Raji (cell line): ENCODE data around the gene SOX8.

Experiments used
- POLR2A ChIP-seq: IDR thresholded peaks from 2 replicates; pipeline ENCODE4 v1.6.1; 2011; ENCODE audit warnings: low read depth, low read length, control low read depth; ENCODE audit not compliant: insufficient read depth

SOX8 gene

GRCh38 chr16:979147-979546 is 2.4 kb upstream of the SOX8 start:
- no peak for TF ChIP-seq POLR2A

GRCh38 chr16:979859-980594 is 1.5 kb upstream of the SOX8 start:
- TF ChIP-seq POLR2A = no peak

DNA sequence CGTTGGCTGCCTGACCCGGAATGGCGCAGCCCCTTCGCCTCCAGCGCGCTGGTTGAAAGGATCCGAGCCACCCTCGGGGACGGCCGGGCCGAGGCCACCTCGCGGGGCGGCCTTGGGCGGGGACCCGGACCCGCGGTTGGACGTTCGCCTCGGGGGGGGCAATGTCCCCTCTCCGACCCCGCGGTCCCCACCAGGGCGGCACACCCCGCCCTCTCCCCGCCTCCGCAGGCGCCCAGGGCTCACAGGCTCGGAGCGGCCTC is 1.0 kb upstream of the SOX8 start:
- TF ChIP-seq POLR2A = no peak

GRCh38 chr16:982145-983043 is 824 bp downstream of the SOX8 start:
- TF ChIP-seq POLR2A = no peak

- no peak for TF ChIP-seq POLR2A
Observed at GRCh38 chr16:983044-984030, 1.8 kb downstream of the SOX8 start.

DNA sequence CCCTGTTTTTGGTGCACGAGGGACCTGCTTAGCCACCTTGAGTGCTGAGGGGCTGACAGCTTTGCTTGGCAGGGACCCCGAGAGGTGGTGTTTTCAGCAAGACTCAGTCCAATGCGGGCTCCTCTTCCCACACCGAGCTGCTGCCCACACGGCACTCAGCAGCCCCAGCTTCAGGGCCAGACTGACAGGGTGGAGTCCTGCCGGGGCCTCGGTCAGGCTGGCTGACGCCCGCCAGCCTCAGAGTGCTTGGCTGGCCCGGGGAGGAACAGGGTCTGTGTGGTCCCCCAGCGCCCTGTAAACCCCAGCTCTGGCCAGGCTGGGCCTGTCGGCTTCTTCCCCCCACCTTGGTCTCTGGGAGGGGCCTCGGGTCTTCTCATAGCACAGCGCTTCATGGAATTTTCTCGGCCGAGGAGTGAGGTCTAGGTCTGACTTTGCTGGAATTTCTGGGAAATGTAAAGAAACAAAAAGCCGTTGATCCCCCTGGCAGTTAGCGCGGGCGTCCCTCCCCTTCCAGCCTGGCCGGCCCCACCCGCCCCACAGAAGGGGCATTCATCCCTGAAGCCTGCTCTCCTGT is 2.6 kb downstream of the SOX8 start:
- TF ChIP-seq POLR2A = no peak

DNA sequence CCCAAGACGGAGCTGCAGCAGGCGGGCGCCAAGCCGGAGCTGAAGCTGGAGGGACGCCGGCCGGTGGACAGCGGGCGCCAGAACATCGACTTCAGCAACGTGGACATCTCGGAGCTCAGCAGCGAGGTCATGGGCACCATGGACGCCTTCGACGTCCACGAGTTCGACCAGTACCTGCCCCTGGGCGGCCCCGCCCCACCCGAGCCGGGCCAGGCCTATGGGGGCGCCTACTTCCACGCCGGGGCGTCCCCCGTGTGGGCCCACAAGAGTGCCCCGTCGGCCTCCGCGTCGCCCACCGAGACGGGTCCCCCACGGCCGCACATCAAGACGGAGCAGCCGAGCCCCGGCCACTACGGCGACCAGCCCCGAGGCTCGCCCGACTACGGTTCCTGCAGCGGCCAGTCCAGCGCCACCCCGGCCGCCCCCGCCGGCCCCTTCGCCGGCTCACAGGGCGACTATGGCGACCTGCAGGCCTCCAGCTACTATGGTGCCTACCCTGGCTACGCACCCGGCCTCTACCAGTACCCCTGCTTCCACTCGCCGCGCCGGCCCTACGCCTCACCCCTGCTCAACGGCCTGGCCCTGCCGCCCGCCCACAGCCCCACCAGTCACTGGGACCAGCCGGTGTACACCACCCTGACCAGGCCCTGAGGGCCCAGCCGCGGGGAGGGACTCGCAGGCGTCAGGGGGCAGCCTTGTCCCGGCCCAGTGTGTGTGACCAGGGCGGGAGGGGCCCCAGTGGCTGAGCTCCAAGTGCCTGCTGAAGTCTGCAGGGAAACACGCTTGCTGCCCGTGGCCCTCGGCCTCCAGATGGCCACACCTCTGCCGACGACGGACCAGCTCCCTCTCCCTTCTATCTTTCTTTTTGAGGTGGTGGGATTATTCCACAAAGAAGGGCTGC is 3.4 kb downstream of the SOX8 start:
- TF ChIP-seq POLR2A = no peak

DNA sequence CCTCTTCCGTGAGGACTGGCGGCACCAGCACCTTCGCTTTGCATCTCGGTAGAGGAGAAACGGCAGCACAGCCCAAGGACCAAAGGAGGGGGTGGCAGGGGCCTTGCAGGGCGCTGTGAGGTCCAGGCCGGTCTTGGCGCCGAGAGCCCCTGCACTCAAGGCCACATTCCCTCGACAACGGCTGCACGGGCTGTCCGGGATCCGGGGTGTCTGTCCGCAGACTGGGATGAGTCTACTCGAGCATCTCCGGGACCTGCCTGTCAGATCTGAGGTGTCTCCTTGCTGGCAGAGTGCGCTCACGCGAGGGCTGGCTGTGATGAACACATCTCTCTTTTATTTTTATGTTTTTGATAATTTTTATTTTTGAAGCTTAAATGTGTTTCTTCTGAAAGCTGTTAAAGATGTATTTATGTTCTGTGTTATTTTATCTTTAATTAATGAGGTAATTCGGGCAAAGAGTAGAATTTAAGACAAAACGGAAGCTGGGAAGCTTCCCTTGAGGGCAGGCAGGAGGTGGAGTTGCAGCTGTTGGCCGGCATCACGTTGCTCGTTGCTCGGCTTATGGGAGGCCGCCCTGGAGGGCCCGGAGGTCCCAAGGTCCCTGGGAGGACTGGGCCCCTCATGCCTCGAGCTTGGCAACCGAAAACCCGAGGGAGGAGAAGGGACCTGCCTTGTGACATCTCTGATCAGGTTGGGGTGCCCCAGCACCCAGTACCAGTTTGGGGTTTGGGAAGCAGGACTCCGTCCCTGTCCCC is 4.3 kb downstream of the SOX8 start:
- no peak for TF ChIP-seq POLR2A

- TF ChIP-seq POLR2A = no peak
Observed at GRCh38 chr16:986411-986810, 4.8 kb downstream of the SOX8 start.

- no peak for TF ChIP-seq POLR2A
Observed at GRCh38 chr16:986925-987582, 5.5 kb downstream of the SOX8 start.

DNA sequence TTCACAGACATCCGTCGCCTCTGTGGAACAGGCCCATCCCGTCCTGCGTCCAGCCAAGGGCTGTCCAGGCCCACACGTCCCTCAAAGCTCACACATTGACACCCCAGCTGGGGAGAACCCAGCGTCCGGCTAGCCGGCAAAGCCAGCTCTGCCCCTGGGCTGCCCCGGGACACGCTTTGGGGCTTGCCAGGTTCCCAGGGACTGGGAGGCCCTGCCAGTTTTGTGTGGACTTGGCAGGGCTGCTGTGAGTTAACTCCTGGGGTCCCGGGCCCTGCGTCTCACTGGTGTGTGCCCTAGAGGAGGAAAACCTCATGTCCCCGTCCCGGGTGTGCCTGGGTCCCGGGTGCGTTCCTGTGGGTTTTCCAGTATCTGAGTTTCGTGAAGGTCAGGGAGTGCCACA is 6.3 kb downstream of the SOX8 start:
- TF ChIP-seq POLR2A = no peak

GRCh38 chr16:988471-989353 is 7.1 kb downstream of the SOX8 start:
- TF ChIP-seq POLR2A = no peak
